ENCODE data around the gene PIANP. TPM values are rescaled to one million over a fixed set of nuclear protein-coding genes. Genes with fewer than 3 reads are reported as not detected.

PIANP gene
- total RNA-seq, 1 donor from 2014 or later = 5.6 TPM

DNA sequence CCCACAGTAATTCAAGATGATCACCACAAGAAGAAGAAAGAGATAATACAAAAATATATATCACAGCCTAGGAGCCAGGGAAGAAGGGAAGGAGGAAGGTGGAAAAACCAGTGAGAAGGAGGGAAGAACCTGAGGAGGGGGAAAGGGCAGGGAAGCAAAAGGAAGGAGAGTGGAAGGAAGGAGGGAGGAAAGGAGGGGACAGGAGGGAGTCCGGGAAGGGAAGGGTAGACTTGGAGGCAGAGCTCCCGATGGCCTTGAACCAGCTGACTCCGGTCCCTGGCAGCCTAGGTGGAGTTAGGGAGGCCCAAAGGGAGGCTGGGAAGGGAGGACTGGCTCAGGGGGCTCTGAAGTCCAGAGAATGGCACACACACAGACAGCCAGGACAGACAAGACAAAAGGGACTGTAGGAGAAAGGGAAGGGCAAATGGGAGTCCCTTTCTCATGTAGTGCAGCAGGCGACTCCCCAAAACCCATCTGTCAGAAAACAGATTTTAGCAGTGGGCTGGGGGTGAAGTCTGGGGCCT lies 6.7 kb downstream of the PIANP start:
- TF ChIP-seq, protein P1, sequence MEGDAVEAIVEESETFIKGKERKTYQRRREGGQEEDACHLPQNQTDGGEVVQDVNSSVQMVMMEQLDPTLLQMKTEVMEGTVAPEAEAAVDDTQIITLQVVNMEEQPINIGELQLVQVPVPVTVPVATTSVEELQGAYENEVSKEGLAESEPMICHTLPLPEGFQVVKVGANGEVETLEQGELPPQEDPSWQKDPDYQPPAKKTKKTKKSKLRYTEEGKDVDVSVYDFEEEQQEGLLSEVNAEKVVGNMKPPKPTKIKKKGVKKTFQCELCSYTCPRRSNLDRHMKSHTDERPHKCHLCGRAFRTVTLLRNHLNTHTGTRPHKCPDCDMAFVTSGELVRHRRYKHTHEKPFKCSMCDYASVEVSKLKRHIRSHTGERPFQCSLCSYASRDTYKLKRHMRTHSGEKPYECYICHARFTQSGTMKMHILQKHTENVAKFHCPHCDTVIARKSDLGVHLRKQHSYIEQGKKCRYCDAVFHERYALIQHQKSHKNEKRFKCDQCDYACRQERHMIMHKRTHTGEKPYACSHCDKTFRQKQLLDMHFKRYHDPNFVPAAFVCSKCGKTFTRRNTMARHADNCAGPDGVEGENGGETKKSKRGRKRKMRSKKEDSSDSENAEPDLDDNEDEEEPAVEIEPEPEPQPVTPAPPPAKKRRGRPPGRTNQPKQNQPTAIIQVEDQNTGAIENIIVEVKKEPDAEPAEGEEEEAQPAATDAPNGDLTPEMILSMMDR (IDR thresholded peaks at IDR 0.05) = no peak
- no peak for TF ChIP-seq POLR2A (IDR thresholded peaks at IDR 0.05)
- no peak for TF ChIP-seq POLR2AphosphoS5 (IDR thresholded peaks at IDR 0.05; ENCODE audit: insufficient read depth in 1 of 2, low read depth in 1 of 2)
- Histone ChIP-seq H3K4me3 (no peak overlapping the region), H3K36me3 (no peaks in the 10 kb centered on the region), H3K27ac (no peak overlapping the region), H3K27me3 (no peaks in the 10 kb centered on the region), H3K9me3 (no peaks in the 10 kb centered on the region), H3K4me1 (peaks cover 12% of the 10 kb centered on the region)
- DNase-seq (ENCODE audit: extremely low spot score in 2 of 2) = no peak
- intact Hi-C loops (cut with DNase I) = no loop called here

DNA sequence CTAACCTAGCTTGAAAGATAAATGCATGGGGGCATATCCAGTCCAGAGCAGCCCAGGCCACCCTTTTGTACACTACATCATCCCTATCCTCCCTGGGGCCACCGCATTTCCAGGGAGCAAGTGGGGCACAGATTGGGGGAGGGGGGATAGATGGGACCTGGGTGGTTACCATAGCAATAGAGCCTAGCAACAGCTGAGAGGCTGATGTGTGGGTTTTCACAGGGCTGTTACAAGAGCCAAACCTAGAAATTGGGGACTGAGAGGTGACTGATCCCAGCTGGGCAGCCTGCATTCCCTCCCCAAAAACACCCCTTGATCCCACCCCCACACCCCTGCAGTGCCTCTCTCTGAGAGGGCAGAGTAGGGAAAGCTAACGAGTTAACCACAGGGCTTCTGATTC lies 7.7 kb downstream of the PIANP start:
- peaks cover 19% of the 10 kb centered on the region for H3K4me1 ChIP-seq
- DNase-seq (ENCODE audit: extremely low spot score in 2 of 2) = no peak
- no peaks in the 10 kb centered on the region for H3K27me3 ChIP-seq
- H3K27ac ChIP-seq = no peak overlapping the region
- intact Hi-C loops (cut with DNase I) = no loop called here
- no peak for TF ChIP-seq POLR2A (IDR thresholded peaks at IDR 0.05)
- TF ChIP-seq, protein P1 (IDR thresholded peaks at IDR 0.05) = no peak
- H3K9me3 ChIP-seq = no peaks in the 10 kb centered on the region
- no peak overlapping the region for H3K4me3 ChIP-seq
- no peaks in the 10 kb centered on the region for H3K36me3 ChIP-seq

DNA sequence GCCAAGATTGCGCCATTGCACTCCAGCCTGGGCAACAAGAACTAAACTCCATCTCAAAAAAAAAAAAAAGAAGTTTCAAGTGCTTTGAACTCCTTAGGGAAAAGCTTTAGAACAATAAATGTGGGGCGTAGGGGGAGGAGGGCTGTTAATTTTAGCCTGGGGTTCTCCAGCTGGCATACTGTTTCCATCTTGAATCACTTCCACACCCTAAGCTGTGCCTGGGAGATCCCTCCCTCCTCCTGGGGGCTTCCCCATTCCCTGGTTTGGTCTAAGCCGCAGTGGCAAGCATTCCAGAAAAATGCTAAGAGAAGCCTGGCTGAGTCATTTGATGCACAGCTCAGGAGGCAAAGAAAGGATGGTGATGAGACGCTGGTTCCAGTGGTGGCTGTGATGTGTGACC lies 9.1 kb downstream of the PIANP start:
- H3K9me3 ChIP-seq = no peaks in the 10 kb centered on the region
- no peak for DNase-seq (ENCODE audit: extremely low spot score in 2 of 2)
- no peak overlapping the region for H3K4me3 ChIP-seq
- TF ChIP-seq POLR2AphosphoS5 (IDR thresholded peaks at IDR 0.05; ENCODE audit: insufficient read depth in 1 of 2, low read depth in 1 of 2) (no peak), POLR2A (IDR thresholded peaks at IDR 0.05) (no peak)
- TF ChIP-seq, protein P1 (IDR thresholded peaks at IDR 0.05) = no peak
- no peaks in the 10 kb centered on the region for H3K27me3 ChIP-seq
- no peak overlapping the region for H3K27ac ChIP-seq
- intact Hi-C loops (cut with DNase I) = no loop called here
- peaks cover 33% of the 10 kb centered on the region for H3K4me1 ChIP-seq
- no peaks in the 10 kb centered on the region for H3K36me3 ChIP-seq

DNA sequence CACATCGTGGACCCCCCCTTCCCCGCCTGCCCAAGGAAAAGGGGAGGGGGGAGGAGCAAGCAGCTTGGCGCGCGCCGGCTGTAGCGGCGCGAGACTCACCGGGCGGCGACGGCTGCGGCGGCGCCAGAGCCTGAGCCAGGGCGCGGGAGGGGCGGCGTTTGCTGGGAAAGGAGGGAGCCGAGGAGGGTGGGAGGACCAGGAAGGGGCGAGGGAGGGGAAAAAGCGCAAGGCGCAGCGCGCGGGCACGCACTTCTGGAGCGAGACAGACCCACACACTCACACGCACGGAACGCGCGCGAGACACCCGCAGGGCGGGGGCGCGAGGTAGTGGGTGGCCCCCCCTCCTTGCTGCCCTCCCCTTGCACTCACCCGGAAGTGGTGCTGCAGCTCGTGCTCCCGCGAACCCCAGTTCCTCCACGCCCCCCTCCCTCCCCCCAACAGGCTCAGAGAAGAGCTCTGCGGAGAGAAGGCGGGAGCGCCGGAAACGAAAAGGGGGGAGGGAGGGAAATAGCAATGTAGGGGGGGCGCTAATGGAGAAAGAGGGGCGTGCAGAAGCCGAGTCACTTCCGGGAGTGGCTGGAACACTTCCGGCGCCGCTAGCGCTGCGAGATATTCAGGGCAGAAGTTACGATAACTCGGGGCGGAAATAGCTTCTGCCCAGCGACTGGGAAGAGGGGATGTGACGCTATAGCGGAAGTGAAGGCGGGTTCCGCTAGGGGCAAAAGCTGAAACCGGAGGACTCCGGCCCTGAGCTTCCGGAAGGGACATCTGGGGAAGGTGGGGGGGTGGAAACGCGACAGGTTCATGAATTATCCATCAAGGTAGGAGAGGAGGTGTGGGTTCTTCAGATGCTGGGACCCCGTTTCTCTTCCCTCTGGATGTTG lies 11.4 kb downstream of the PIANP start, which contains the start of gene ZNF384:
Gene ZNF384 (minus strand): TSS at position 377 of the 884 bp plus-strand sequence. CDS start 9,855 bp downstream, outside the sequence.
- Histone ChIP-seq H3K9me3 (no peaks in the 10 kb centered on the region), H3K27ac (peak within 1 kb of the TSS; percentile 88), H3K36me3 (no peaks in the 10 kb centered on the region), H3K4me3 (peak within 1 kb of the TSS; percentile 68 to 100), H3K4me1 (peaks cover 38% of the 10 kb centered on the region), H3K27me3 (no peaks in the 10 kb centered on the region)
- intact Hi-C loops (cut with DNase I) = loop anchor here (1.0 to 2.0 kb wide), 2 partner anchors 26 to 36 kb away; partner anchors contain the start of genes COPS7A and ING4
- peak; percentile 99 for DNase-seq (ENCODE audit: extremely low spot score in 2 of 2)
- TF ChIP-seq, protein P1 (IDR thresholded peaks at IDR 0.05) = peak in 1 of 3 experiments; percentile 38
- TF ChIP-seq POLR2AphosphoS5 (IDR thresholded peaks at IDR 0.05; ENCODE audit: insufficient read depth in 1 of 2, low read depth in 1 of 2) (peak; percentile 92 to 98), POLR2A (IDR thresholded peaks at IDR 0.05) (peak in 1 of 2 donors; percentile 28)

All from vagina (tissue), 2 donors.